GM18520 (cell line): ENCODE measurements around the gene GFI1B.
A peak's percentile ranks its signal among the peaks of the same experiment; 100 is the strongest.
"Not testable (repeated sequence)": the region's sequence is repeated elsewhere in the genome, so short reads cannot be mapped to it uniquely, and the experiment has no call there.

Experiments used
- ATAC-seq: cut with Tn5 transposase; IDR thresholded peaks from one replicate; pipeline ENCODE4 v1.9.1; 2021; ENCODE audit not compliant: unreplicated experiment

GFI1B gene

DNA sequence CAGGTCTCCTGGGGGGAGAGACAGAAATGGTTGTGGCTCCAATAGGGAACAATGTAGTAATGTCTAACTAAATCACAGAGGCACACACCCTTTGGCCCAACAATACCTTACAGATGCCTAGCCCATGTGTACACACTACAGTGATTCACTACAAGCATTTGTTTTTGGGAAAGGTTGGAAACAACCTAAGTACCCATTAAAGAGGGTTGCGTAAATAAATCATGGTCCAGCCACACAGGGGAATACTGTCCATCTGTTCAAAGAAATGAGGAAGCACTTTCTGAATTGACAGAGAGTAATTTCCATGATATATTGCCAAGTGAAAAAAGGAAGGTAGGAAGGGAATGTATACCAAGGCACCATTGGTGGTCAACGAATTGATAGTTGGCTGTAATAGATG, 30.3 kb downstream of the GFI1B start:
- no peak for ATAC-seq

DNA sequence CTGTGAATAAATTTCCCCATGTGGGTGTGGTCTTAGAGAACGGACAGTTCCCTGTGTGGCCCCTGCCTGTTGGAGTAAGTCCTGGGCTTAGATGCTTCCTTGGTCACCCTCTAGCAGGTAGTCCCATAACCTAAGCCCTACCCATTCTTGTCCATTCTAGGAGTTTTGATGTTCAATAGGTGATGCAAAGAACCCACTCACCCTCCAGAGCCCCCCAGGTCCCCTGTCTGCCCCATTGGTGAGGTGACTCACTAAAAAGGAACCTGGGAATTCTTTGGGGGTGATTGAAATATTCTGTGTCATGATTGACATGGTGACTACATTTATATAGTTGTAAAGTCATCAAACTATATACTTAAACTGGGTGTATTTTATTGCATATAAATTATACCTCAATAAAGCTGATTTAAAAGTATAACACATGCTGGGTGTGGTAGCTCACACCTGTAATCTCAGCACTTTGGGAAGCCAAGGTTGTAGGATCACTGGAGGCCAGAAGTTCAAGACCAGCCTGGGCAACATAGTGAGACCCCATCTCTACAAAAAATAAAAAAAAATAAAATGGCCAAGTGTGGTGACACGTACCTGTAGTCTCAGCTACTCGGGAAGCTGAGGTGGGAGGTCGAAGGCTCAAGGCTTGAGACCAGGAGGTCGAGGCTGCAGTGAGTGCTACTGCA, 31.6 kb downstream of the GFI1B start:
- no peak for ATAC-seq

GRCh38 chr9:133014696-133015095, 36.2 kb downstream of the GFI1B start:
- no peak for ATAC-seq

GRCh38 chr9:133023117-133023890, 44.8 kb downstream of the GFI1B start:
- no peak for ATAC-seq

- no peak for ATAC-seq
Measured at GRCh38 chr9:133026426-133026825, 47.9 kb downstream of the GFI1B start.

- no peak for ATAC-seq
Measured at GRCh38 chr9:133027134-133027533, 48.6 kb downstream of the GFI1B start.

DNA sequence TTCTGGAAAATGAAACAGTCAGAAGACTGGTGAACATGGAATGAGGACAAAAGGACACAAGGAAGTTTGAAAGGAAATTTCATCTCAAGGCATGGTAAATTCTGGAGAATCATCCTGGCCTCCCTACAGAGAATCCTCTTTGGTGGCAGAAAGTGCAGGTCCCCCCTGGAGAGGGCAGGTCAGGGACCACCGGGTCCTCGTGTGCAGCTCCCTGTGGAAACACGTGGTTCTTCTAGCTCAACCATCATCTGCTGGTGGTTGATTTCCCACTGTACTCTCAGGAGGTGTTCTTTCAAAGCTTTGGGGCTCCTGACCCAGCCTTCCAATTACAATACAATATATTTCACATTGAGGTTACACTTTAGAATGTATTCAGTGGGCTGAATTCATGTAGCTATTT, 49.7 kb downstream of the GFI1B start:
- no peak for ATAC-seq

DNA sequence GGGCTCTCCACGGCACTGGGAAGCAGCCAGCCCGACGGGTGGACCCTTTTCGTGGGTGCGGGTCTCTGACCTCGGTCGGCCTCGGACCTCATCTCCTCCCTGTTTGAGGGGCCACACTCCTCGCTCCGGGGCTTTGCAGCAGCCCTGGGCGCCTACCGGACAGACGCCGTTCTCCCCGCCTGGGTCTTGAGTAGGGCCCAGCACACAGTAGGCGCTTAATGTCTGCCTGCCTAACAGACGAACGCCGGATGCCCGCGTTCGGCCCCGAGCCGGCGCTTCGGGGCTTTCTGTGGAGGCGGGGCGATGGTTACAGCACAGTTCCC, 51.5 kb downstream of the GFI1B start:
- ATAC-seq: no peak

- ATAC-seq: peak; percentile 97
Measured at GRCh38 chr9:133030317-133031129, 52.0 kb downstream of the GFI1B start, which contains the start of gene GTF3C5. Gene GTF3C5, plus strand, starts transcription at chr9:133030997. Its CDS starts 15 bp downstream, at chr9:133031012.

DNA sequence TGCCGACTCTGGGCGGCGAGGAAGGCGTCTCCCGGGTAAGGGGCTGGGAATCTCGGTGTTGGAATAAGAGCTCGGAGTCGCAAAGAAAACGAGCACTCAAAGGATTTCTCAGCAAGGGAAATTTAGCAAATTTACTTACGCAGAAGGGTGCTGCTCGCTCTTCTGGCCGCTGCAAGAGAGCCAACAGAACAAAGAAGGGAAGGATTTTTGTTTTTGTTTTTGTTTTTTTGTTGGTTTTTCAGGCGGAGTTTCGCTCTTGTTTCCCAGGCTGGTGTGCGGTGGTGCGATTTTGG, 52.6 kb downstream of the GFI1B start:
- ATAC-seq: no peak

GRCh38 chr9:133031496-133031911, 53.0 kb downstream of the GFI1B start:
- ATAC-seq: no peak

DNA sequence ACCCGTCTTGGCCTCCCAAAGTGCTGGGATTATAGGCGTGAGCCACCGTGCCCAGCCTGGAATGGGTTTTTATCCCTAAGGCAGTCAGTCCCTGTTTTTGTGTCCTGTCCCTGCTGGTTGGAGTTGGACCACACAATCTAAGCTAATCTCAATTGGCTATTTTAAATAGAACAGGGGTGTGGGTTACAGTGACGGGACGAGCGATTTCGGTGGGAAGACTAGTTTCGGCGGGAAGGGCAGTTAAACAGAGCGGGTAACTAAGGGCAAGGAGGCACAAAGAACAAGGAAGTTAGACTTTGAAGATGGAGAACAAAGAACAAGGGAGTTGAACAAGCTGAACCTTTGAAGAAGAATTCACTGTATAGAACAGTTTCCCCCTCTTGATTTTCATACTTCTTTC, 53.7 kb downstream of the GFI1B start:
- no peak for ATAC-seq

- ATAC-seq: no peak
Measured at GRCh38 chr9:133035669-133036068, 57.2 kb downstream of the GFI1B start.

- ATAC-seq: no peak
Measured at GRCh38 chr9:133037775-133038515, 59.5 kb downstream of the GFI1B start.

GRCh38 chr9:133040892-133041479, 62.5 kb downstream of the GFI1B start:
- not testable (repeated sequence) for ATAC-seq
